ENCODE data around the gene POLR2C. TPM values are rescaled to one million over a fixed set of nuclear protein-coding genes. Genes with fewer than 3 reads are reported as not detected.

POLR2C gene
- total and polyA plus RNA-seq, 10 of the 15 experiments (the other 5 are each of a cell fraction or from before 2014, with no cell fraction given) = 26.9 to 93.0 (median 57.8) TPM

- TF ChIP-seq CHD4 (IDR thresholded peaks at IDR 0.05) = no peak
- no peak for TF ChIP-seq MEF2B (IDR thresholded peaks at IDR 0.05; ENCODE audit: partially characterized antibody, poor library complexity, severe bottlenecking)
- TF ChIP-seq ZZZ3 (IDR thresholded peaks at IDR 0.05; ENCODE audit: control insufficient read depth, insufficient read length, low read depth) = no peak
- no peak for TF ChIP-seq CBX5 (IDR thresholded peaks at IDR 0.05; ENCODE audit: low read depth)
- no peak for TF ChIP-seq PAX8 (IDR thresholded peaks at IDR 0.05)
- TF ChIP-seq EP300 (IDR thresholded peaks at IDR 0.05; ENCODE audit: borderline replicate concordance in 1 of 2, control insufficient read depth in 1 of 2, low read depth in 2 of 2, low read length in 2 of 2) = no peak
- TF ChIP-seq GATAD2B (conservative IDR thresholded peaks at IDR 0.05; ENCODE audit: low read depth) = no peak
- TF ChIP-seq, protein P1, sequence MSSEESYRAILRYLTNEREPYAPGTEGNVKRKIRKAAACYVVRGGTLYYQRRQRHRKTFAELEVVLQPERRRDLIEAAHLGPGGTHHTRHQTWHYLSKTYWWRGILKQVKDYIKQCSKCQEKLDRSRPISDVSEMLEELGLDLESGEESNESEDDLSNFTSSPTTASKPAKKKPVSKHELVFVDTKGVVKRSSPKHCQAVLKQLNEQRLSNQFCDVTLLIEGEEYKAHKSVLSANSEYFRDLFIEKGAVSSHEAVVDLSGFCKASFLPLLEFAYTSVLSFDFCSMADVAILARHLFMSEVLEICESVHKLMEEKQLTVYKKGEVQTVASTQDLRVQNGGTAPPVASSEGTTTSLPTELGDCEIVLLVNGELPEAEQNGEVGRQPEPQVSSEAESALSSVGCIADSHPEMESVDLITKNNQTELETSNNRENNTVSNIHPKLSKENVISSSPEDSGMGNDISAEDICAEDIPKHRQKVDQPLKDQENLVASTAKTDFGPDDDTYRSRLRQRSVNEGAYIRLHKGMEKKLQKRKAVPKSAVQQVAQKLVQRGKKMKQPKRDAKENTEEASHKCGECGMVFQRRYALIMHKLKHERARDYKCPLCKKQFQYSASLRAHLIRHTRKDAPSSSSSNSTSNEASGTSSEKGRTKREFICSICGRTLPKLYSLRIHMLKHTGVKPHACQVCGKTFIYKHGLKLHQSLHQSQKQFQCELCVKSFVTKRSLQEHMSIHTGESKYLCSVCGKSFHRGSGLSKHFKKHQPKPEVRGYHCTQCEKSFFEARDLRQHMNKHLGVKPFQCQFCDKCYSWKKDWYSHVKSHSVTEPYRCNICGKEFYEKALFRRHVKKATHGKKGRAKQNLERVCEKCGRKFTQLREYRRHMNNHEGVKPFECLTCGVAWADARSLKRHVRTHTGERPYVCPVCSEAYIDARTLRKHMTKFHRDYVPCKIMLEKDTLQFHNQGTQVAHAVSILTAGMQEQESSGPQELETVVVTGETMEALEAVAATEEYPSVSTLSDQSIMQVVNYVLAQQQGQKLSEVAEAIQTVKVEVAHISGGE (CRISPR knock-in tag; IDR thresholded peaks at IDR 0.05) = no peak
- no peak for TF ChIP-seq TCF7 (IDR thresholded peaks at IDR 0.05; ENCODE audit: borderline replicate concordance)
These were observed 51.9 kb downstream of the POLR2C start (continued) for GRCh38 chr16:57514371-57514770.
